SK-N-SH treated with all-trans-retinoic acid at 6 μM for 48 hours (cell line): ENCODE results near the gene TMEM183A.

Experiments used
- ATAC-seq: fragments of 200-7000 bp; cut with Tn5 transposase; 3 replicates; pipeline ENCODE4 v1.9.1; 2020; ENCODE audit warnings: mild to moderate bottlenecking, moderate library complexity
- ARNTL ChIP-seq: fragments of 450-650 bp; formaldehyde crosslinking; IDR thresholded peaks from 2 replicates; pipeline ENCODE4 v1.5.0; 2020; ENCODE audit warnings: low read depth, mild to moderate bottlenecking, moderate library complexity, borderline replicate concordance
- BACH2 ChIP-seq: fragments of 250-450 bp; sonication (Bioruptor Pico); IDR thresholded peaks from 2 replicates; pipeline ENCODE4 v1.9.0; 2021; ENCODE audit warnings: mild to moderate bottlenecking, borderline replicate concordance
- CSDC2 ChIP-seq: fragments of 250-450 bp; sonication (Bioruptor Pico); IDR thresholded peaks from 2 replicates; pipeline ENCODE4 v1.5.0; 2020; ENCODE audit warnings: mild to moderate bottlenecking, moderate library complexity
- CSRNP3 ChIP-seq: fragments of 250-450 bp; sonication (Bioruptor Pico); IDR thresholded peaks from 2 replicates; pipeline ENCODE4 v1.5.1; 2021; ENCODE audit warnings: mild to moderate bottlenecking, moderate library complexity
- GLIS3 ChIP-seq: fragments of 250-450 bp; sonication (Bioruptor Pico); IDR thresholded peaks from 2 replicates; pipeline ENCODE4 v1.5.0; 2020; ENCODE audit warnings: mild to moderate bottlenecking, moderate library complexity
- ISL1 ChIP-seq: fragments of 250-450 bp; sonication (Bioruptor Pico); IDR thresholded peaks from 2 replicates; pipeline ENCODE4 v2.1.2; 2022; ENCODE audit warnings: mild to moderate bottlenecking, moderate library complexity
- OSR1 ChIP-seq: fragments of 250-450 bp; sonication (Bioruptor Pico); IDR thresholded peaks from 2 replicates; pipeline ENCODE4 v1.8.0; 2022; ENCODE audit warnings: moderate library complexity, mild to moderate bottlenecking, inconsistent platforms
- PATZ1 ChIP-seq: fragments of 250-450 bp; sonication (Bioruptor Pico); IDR thresholded peaks from 2 replicates; pipeline ENCODE4 v1.8.0; 2020; ENCODE audit warnings: mild to moderate bottlenecking, moderate library complexity, borderline replicate concordance
- POU6F1 ChIP-seq: fragments of 250-450 bp; sonication (Bioruptor Pico); IDR thresholded peaks from 2 replicates; pipeline ENCODE4 v1.8.0; 2021; ENCODE audit warnings: low read depth, mild to moderate bottlenecking, moderate library complexity, borderline replicate concordance
- PPARA ChIP-seq: fragments of 250-450 bp; sonication (Bioruptor Pico); IDR thresholded peaks from 2 replicates; pipeline ENCODE4 v1.5.0; 2020; ENCODE audit warnings: mild to moderate bottlenecking, borderline replicate concordance
- RARB ChIP-seq: fragments of 250-450 bp; sonication (Bioruptor Pico); IDR thresholded peaks from 2 replicates; pipeline ENCODE4 v1.8.0; 2021; ENCODE audit warnings: mild to moderate bottlenecking, moderate library complexity
- SNAI2 ChIP-seq: fragments of 250-450 bp; sonication (Bioruptor Pico); IDR thresholded peaks from 2 replicates; pipeline ENCODE4 v1.5.0; 2020; ENCODE audit warnings: mild to moderate bottlenecking, moderate library complexity
- TCF4 ChIP-seq: fragments of 250-450 bp; sonication (Bioruptor Pico); IDR thresholded peaks from 2 replicates; pipeline ENCODE4 v1.8.0; 2021; ENCODE audit warnings: mild to moderate bottlenecking, moderate library complexity, borderline replicate concordance
- TSHZ2 ChIP-seq: fragments of 250-450 bp; sonication (Bioruptor Pico); IDR thresholded peaks from 2 replicates; pipeline ENCODE4 v1.5.0; 2020; ENCODE audit warnings: mild to moderate bottlenecking, moderate library complexity
- ZC3H10 ChIP-seq: fragments of 250-450 bp; sonication (Bioruptor Pico); IDR thresholded peaks from 2 replicates; pipeline ENCODE4 v1.5.1; 2021; ENCODE audit warnings: mild to moderate bottlenecking, moderate library complexity
- ZFP3 ChIP-seq: fragments of 250-450 bp; sonication (Bioruptor Pico); IDR thresholded peaks from 2 replicates; pipeline ENCODE4 v1.5.0; 2020; ENCODE audit warnings: mild to moderate bottlenecking, moderate library complexity
- ZFP30 ChIP-seq: fragments of 450-650 bp; formaldehyde crosslinking; IDR thresholded peaks from 2 replicates; pipeline ENCODE4 v1.5.0; 2022; ENCODE audit warnings: mild to moderate bottlenecking, moderate library complexity
- ZNF565 ChIP-seq: fragments of 450-650 bp; formaldehyde crosslinking; conservative IDR thresholded peaks from 2 replicates; pipeline ENCODE4 v1.5.0; 2020; ENCODE audit warnings: low read depth, mild to moderate bottlenecking, moderate library complexity
- ZNF70 ChIP-seq: fragments of 450-650 bp; formaldehyde crosslinking; IDR thresholded peaks from 2 replicates; pipeline ENCODE4 v1.5.0; 2020; ENCODE audit warnings: mild to moderate bottlenecking, moderate library complexity
- ZNF8 ChIP-seq: fragments of 450-650 bp; formaldehyde crosslinking; IDR thresholded peaks from 2 replicates; pipeline ENCODE4 v1.5.0; 2020; ENCODE audit warnings: mild to moderate bottlenecking, moderate library complexity

Gene TMEM183A

GRCh38 chr1:203072002-203072602 lies 64.9 kb downstream of the TMEM183A start:
- ATAC-seq: no peak
- TF ChIP-seq ZNF70 (CRISPR knock-in tag): no peak
- TF ChIP-seq ARNTL (CRISPR knock-in tag): no peak
- TF ChIP-seq TSHZ2 (CRISPR knock-in tag): no peak
- no peak for TF ChIP-seq ISL1 (CRISPR knock-in tag)
- TF ChIP-seq ZNF8 (CRISPR knock-in tag): no peak
- no peak for TF ChIP-seq CSDC2 (CRISPR knock-in tag)
- TF ChIP-seq BACH2 (CRISPR knock-in tag): no peak
- TF ChIP-seq PATZ1 (CRISPR knock-in tag): no peak
- TF ChIP-seq ZNF565 (CRISPR knock-in tag): no peak
- no peak for TF ChIP-seq ZC3H10 (CRISPR knock-in tag)
- TF ChIP-seq SNAI2: no peak
- TF ChIP-seq, all 23 proteins: peak for 0

- TF ChIP-seq ISL1 (CRISPR knock-in tag) (no peak), ZNF8 (CRISPR knock-in tag) (no peak), SNAI2 (no peak), CSRNP3 (CRISPR knock-in tag) (no peak), POU6F1 (no peak), PATZ1 (CRISPR knock-in tag) (no peak), BACH2 (CRISPR knock-in tag) (no peak), OSR1 (CRISPR knock-in tag) (no peak)
- ATAC-seq: no peak
These were observed 65.7 kb downstream of the TMEM183A start for GRCh38 chr1:203072911-203073310.

- no peak for ATAC-seq
- TF ChIP-seq RARB (CRISPR knock-in tag) (no peak), CSRNP3 (CRISPR knock-in tag) (no peak), ZC3H10 (CRISPR knock-in tag) (no peak), ISL1 (CRISPR knock-in tag) (no peak), OSR1 (CRISPR knock-in tag) (no peak), PPARA (CRISPR knock-in tag) (no peak), ZFP3 (CRISPR knock-in tag) (no peak), ARNTL (CRISPR knock-in tag) (no peak), SNAI2 (no peak), BACH2 (CRISPR knock-in tag) (no peak), ZNF70 (CRISPR knock-in tag) (no peak), CSDC2 (CRISPR knock-in tag) (no peak), GLIS3 (CRISPR knock-in tag) (no peak), TCF4 (CRISPR knock-in tag) (no peak), ZNF8 (CRISPR knock-in tag) (no peak), ZFP30 (CRISPR knock-in tag) (no peak), PATZ1 (CRISPR knock-in tag) (no peak), ZNF565 (CRISPR knock-in tag) (no peak), POU6F1 (no peak)
These were observed 66.3 kb downstream of the TMEM183A start for GRCh38 chr1:203073469-203073868.
